Measurements from ENCODE around the gene BEAN1.
"Not testable (repeated sequence)": the region's sequence is repeated elsewhere in the genome, so short reads cannot be mapped to it uniquely, and the experiment has no call there.

DNA sequence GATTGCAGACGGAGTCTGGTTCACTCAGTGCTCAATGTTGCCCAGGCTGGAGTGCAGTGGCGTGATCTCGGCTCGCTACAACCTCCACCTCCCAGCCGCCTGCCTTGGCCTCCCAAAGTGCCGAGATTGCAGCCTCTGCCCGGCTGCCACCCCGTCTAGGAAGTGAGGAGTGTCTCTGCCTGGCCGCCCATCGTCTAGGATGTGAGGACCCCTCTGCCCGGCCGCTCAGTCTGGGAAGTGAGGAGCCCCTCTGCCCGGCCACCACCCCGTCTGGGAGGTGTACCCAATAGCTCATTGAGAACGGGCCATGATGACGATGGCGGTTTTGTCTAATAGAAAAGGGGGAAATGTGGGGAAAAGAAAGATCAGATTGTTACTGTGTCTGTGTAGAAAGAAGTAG lies 87.3 kb downstream of the BEAN1 start:
- not testable (repeated sequence) for TF ChIP-seq CTCF (conservative IDR thresholded peaks at IDR 0.05; ENCODE audit: low read depth, low read length); EZH2 (IDR thresholded peaks at IDR 0.05; ENCODE audit: low read length, unreplicated experiment); EZH2phosphoT487 (IDR thresholded peaks at IDR 0.05; ENCODE audit: borderline replicate concordance, low read length)

All from PC-3 (cell line).